ENCODE measurements around the gene METTL13. TPM values are rescaled to one million over a fixed set of nuclear protein-coding genes. Genes with fewer than 3 reads are reported as not detected.

METTL13 gene
- polyA plus RNA-seq, 3 donors, result 8.8 to 18.5 (median 16.0) TPM

DNA sequence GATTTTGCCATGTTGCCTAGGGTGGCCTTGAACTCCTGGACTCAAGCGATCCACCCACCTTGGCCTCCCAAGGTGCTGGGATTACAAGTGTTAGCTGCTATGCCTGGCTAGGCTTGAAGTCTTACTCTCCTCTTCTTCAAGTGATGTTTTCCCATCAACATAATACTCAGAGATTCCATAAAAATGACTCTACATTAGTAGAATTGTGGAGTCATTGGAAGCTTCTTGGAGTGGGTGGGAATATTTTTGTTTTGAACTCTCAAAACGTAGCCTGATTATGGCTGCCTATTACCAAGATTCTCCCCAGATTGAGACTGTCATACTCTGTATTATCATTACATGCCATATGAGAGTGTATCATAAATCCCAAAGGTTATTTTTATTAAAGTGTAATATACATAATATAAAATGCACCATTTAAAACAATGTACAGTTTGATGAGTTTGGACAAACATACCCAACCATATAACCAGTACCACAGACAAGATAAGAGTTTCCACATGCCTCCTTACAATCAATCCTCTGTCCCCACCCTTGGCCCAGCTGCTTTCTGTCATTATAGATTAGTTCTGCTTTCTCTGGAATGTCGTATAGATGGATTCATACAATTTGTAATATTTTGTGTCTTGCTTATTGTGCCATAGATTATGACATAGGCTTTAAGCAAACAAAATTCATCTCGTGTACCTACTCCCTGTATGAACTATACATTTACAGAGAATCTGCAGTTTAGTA is 51.8 kb downstream of the METTL13 start:
- Histone ChIP-seq H3K4me3 (replicated peaks in 1 of 3; ENCODE audit: low read depth in 2 of 3, low read length in 3 of 3) (no peak overlapping the region), H2AFZ (ENCODE audit: insufficient read depth, low read depth, low read length, poor library complexity, severe bottlenecking) (no peak overlapping the region), H3K27ac (ENCODE audit: low read depth in 1 of 2, low read length in 2 of 2) (no peak overlapping the region), H4K20me1 (ENCODE audit: insufficient read depth, low read length) (no peaks in the 10 kb centered on the region), H3K4me1 (ENCODE audit: control insufficient read depth in 1 of 2, insufficient read depth in 2 of 2, low read length in 2 of 2) (no peaks in the 10 kb centered on the region), H3K27me3 (ENCODE audit: control insufficient read depth in 2 of 2, insufficient read depth in 2 of 2, low read length in 2 of 2) (no peaks in the 10 kb centered on the region), H3K9me3 (replicated peaks in 1 of 2; ENCODE audit: control insufficient read depth in 1 of 2, insufficient read depth in 1 of 2, low read length in 2 of 2) (no peaks in the 10 kb centered on the region), H3K9ac (ENCODE audit: insufficient read depth, low read length, poor library complexity, severe bottlenecking) (no peak overlapping the region), H3K4me2 (replicated peaks; ENCODE audit: extremely low read depth, low read length, poor library complexity, severe bottlenecking) (no peak overlapping the region), H3K36me3 (replicated peaks in 1 of 2; ENCODE audit: control insufficient read depth in 1 of 2, insufficient read depth in 2 of 2, low read length in 2 of 2) (no peaks in the 10 kb centered on the region), H3K79me2 (ENCODE audit: insufficient read depth, low read length) (no peaks in the 10 kb centered on the region)
- Mint-ChIP-seq H3K27me3 (ENCODE audit: low read depth in 3 of 3) (peaks cover 0 to 1% (median 0%) of the 10 kb centered on the region in 3 donors), H3K9me3 (peaks cover 3 to 10% (median 6%) of the 10 kb centered on the region in 7 donors), H3K4me1 (no peaks in the 10 kb centered on the region), H3K27ac (no peak overlapping the region), H3K36me3 (no peaks in the 10 kb centered on the region), H3K4me3 (no peak overlapping the region)
- intact Hi-C loops (cut with micrococcal nuclease), result no loop called here
- WGBS (ENCODE audit: insufficient coverage), result no CpG with 5 or more reads among the region's 4 CpGs
- DNase-seq, result no peak
- TF ChIP-seq, protein P1, sequence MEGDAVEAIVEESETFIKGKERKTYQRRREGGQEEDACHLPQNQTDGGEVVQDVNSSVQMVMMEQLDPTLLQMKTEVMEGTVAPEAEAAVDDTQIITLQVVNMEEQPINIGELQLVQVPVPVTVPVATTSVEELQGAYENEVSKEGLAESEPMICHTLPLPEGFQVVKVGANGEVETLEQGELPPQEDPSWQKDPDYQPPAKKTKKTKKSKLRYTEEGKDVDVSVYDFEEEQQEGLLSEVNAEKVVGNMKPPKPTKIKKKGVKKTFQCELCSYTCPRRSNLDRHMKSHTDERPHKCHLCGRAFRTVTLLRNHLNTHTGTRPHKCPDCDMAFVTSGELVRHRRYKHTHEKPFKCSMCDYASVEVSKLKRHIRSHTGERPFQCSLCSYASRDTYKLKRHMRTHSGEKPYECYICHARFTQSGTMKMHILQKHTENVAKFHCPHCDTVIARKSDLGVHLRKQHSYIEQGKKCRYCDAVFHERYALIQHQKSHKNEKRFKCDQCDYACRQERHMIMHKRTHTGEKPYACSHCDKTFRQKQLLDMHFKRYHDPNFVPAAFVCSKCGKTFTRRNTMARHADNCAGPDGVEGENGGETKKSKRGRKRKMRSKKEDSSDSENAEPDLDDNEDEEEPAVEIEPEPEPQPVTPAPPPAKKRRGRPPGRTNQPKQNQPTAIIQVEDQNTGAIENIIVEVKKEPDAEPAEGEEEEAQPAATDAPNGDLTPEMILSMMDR (IDR thresholded peaks at IDR 0.05), result no peak

DNA sequence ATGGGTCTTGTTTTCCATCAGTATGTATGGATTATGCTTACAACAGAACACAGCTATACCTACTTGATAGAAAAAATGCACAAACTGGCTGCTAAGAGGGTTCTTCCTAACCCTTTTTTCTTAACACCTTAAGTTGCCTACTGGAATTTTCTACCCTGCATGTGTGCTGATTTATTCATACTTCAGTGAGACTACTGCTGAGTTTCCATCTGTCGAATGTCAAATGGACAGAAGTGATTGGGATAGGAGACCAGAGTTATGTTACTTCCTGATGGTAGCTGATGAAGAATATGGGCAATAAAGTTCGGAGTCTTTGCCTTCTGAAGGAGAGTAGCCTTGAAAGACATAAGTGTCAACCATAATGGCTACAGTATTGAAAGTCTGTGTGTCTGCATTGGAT is 53.4 kb downstream of the METTL13 start:
- H3K4me1 Mint-ChIP-seq, result no peaks in the 10 kb centered on the region
- intact Hi-C loops (cut with micrococcal nuclease), result no loop called here

More for the DNA sequence above, 53.4 kb downstream of the METTL13 start:
- no peak for DNase-seq
- WGBS (ENCODE audit: insufficient coverage), result 100% methylated on average over 2 of the region's 2 CpGs
- Histone ChIP-seq H3K27ac (ENCODE audit: low read depth in 1 of 2, low read length in 2 of 2) (no peak overlapping the region), H3K4me2 (replicated peaks; ENCODE audit: extremely low read depth, low read length, poor library complexity, severe bottlenecking) (no peak overlapping the region), H4K20me1 (ENCODE audit: insufficient read depth, low read length) (no peaks in the 10 kb centered on the region), H3K4me3 (replicated peaks in 1 of 3; ENCODE audit: low read depth in 2 of 3, low read length in 3 of 3) (no peak overlapping the region), H2AFZ (ENCODE audit: insufficient read depth, low read depth, low read length, poor library complexity, severe bottlenecking) (no peak overlapping the region), H3K9ac (ENCODE audit: insufficient read depth, low read length, poor library complexity, severe bottlenecking) (no peak overlapping the region), H3K79me2 (ENCODE audit: insufficient read depth, low read length) (no peaks in the 10 kb centered on the region), H3K4me1 (ENCODE audit: control insufficient read depth in 1 of 2, insufficient read depth in 2 of 2, low read length in 2 of 2) (no peaks in the 10 kb centered on the region), H3K9me3 (replicated peaks in 1 of 2; ENCODE audit: control insufficient read depth in 1 of 2, insufficient read depth in 1 of 2, low read length in 2 of 2) (no peaks in the 10 kb centered on the region), H3K27me3 (ENCODE audit: control insufficient read depth in 2 of 2, insufficient read depth in 2 of 2, low read length in 2 of 2) (no peaks in the 10 kb centered on the region), H3K36me3 (replicated peaks in 1 of 2; ENCODE audit: control insufficient read depth in 1 of 2, insufficient read depth in 2 of 2, low read length in 2 of 2) (no peaks in the 10 kb centered on the region)
- TF ChIP-seq, protein P1 (IDR thresholded peaks at IDR 0.05), result no peak
- H3K9me3 Mint-ChIP-seq, result no peaks in the 10 kb centered on the region
- no peak overlapping the region for H3K27ac Mint-ChIP-seq
- no peaks in the 10 kb centered on the region for H3K36me3 Mint-ChIP-seq
- H3K27me3 Mint-ChIP-seq (ENCODE audit: low read depth in 3 of 3), result no peaks in the 10 kb centered on the region
- H3K4me3 Mint-ChIP-seq, result no peak overlapping the region

Data from CD14-positive monocyte (primary cell).